ENCODE data around the gene DENND2C.

The DENND2C gene

DNA sequence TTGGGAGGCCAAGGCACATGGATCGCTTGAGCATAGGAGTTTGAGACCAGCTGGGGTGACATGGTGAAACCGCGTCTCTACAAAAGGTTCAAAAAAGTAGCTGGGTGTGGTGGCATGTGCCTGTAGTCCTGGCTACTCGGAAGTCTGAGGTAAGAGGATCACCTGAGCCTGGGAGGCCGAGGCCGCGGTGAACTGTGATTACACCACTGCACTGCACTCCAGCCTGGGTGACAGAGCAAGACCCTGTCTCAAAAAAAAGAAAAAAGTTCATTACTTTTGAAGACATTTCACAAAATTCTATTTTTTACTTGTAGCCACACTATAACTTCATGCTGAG lies 2.1 kb upstream of the DENND2C start:
- no peak for DNase-seq

DNA sequence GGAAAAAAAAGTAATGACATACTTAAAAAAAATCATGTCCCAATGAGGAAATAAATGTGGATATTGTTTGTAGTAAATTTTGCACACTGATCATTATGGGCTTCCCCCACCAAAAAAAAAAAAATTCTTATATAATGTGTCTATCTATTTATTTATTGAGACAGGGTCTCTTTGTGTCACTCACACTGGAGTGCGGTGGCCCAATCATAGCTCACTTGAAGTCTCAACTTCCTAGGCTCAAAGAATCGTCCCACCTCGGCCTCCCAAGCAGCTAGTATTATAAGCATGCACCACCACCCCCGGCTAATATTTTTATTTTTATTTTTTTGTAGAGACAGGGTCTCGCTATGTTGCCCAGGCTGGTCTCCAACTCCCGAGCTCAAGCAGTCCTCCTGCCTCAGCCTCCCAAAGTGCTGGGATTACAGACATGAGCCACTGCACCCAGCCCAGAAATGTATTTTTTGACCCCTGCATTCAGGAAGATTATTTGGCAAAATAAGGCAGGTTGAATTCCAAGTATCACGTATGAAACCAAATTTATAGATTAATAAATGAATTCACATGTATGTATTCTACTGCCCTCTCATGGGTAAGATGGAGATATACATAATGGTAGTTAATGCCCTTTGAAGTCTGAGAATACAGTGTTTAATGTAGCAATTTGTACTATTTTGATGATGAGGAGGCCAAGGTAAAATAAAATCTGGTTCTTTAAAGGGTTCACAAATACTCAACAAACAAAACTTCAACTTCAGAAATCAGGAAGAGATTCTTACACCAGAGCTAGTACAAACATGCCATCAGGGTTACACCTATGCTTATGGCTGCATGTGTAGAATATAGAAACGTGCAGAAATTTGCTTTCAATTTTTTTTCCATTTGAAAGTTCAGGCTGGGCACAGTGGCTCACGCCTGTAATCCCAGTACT lies 1.4 kb upstream of the DENND2C start:
- no peak for DNase-seq

DNA sequence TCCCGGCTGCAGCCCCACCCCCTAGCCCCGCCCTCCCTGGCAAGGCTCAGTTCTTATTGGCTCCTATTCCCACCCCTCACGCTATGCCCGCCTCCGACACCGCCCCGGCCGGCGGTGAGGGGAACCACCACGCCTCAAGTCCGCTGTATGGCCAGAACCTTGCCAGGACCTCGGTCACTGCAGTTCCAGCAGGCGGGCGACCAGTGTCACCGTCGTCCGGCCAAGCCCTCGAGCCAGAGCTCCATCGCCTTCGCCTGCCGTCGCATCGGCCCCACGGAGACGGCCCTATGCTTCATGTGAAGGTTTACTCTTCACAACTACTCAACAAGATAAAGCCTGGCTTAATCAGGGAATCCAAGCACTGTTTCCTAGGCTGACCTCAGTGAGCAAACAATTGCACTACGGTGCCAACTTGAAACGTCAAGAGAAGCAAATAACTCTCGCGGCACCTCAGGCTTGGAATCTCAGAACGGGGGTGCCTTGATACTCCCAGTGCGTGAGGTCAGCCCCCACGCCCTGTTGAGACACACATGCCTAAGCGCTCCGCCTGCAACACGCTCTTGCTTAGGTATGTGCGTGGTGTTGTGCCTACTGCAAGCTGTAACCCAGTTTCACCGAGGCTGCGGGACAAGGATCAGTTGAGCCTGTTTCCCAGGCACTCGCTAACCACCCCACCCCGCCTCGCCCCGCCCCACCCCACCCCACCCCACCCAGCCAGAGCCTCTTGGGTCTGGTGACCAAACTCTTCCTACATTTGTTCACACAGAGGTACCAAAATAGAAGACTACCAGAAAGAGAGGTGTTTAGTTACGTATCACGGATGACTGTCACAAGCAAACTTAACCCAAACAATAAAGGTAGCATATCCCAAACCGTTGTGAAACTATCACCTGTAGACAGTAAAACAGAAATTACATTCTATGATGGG lies 498 bp upstream of the DENND2C start:
- DNase-seq, result no peak

DNA sequence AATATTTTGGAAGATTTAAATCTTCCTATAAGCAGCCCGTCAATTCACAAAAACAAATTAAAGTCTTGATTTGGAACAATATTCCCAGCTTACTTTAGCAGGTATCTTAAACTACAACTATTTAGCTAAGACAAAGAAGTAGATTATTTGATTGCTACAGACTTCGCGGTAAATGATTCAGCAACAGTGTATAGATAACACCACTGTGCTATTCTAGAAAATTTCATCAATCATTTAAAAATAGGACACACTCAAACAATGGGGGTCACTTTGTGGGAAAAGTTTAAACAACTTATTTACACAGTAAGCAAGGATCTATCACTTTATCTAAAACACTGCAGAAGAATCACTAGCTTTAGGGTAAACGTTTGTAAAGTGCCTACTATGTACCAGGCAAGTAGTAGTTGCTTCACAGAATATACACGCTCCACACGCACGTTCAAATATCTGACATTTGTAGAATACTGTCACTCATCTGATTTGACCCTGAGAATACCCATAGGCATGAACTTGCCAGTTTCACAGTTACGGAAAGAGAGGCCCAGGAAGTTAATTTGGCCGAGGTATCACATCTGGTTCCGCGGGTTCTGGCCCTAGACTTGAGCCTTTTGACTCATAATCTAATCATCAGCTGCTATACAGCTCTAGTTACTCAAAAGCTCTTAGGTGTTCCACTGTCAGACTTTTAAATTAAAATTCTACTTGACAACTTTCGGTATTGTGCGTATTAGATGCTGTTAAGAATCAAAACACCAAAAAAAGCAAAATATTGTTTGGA lies 876 bp downstream of the DENND2C start:
- no peak for DNase-seq

DNA sequence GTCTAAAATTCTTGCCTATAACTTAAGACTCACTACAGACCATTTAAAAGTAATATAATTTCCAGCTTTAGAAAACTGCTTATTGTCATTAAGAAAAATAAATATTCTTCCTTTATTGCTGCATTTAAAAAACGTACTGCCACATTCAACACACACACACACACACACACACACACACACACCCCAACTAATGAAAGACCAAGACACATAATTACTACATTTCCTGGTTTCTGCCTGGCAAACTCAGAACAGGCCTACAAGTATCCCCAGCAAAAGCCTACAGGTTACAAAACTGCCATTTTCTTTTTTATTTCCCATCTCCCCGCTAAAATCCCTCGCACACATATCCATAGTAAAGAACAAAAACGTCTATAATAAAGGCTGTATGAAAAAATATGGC lies 1.5 kb downstream of the DENND2C start:
- DNase-seq, result no peak

DNA sequence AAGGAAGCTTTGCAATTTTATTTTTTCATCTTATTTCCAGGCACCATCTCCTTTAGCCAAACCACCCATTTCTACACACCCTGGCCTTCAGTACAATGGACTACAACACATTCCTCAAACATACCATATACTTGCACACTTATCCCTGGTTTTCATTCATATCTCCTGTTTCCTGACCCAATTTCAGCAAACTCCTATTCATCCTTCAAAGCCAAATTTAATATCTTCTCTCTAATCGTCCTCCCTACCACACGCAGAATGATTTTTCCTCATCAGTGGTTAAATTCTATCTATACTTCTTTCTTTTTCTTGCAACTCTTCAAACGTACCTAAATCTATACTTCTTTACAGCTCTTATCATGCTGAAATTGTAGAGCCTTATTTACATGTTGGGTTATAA lies 2.9 kb downstream of the DENND2C start:
- DNase-seq, result no peak

DNA sequence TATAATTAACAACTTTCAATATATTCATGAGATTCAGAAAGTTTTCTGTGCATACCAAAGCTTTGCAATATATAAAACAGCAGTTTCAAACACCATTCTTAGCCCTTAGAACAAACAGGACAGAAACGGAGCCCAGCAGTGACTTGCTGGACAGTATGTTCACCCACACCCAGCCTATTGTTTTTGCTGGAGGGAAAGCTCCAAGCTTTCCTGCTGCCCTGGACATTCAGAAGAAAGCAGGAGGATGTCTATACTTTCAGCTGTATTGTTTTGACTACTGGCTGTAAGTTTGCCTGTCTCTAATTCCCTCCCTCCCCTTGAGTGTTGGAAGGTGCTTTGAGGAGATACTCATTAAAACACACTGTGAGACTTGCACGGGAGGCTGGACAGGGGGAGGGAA lies 9.6 kb downstream of the DENND2C start:
- no peak for DNase-seq

DNA sequence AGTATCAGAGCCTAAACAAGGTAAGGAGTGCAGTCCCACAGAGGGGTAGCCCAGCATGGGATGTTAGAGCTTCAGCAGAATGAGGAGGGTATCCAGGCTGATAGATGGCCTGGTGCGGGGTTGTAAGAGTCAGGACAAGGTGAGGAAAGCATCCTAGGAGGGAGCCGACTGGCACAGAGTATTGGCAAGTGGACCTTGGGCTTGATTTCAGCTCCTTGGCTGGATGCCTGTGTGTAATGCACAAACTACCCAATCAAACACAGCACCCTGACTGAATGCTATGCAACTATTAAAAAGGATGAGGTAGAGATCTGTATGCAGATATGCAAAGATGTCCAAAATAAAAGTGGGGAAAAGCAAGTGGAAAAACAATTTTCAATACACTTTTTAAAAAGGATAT lies 18.0 kb downstream of the DENND2C start:
- no peak for DNase-seq

DNA sequence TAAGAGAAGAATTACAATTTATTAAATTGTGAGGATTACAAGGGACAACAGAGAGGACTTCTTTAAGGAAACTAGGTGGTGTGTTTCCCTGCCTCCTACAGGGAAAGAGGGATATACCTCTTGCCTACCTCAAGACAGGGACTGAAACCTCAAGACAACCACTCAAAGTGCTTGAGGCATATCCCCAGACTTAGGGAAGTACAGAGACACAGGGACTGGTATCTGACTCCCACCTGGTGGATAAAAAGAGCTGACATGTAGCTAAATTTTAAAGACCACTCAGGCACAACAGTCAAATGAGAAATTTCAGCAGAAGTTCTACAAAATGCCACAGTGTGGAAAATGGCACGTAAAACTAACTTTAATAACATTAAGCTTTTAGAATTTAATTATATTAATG lies 21.3 kb downstream of the DENND2C start:
- DNase-seq, result no peak

DNA sequence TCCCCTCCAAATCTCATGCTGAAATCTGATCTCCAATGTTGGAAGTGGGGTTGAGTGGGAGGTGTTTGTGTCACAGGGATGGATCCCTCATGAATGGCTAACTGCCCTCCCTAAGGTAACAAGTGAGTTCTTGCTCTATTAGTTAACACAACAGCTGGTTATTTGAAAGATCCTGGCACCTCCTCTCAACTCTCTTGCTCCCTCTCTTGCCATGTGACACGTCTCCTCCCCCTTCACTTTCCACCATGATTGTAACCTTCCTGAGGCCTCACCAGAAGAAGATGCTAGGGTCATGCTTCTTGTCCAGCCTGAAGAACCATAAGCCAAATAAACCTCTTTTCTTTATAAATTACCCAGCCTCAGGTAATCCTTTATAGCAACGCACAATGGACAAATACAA lies 28.5 kb downstream of the DENND2C start:
- DNase-seq, result no peak

DNA sequence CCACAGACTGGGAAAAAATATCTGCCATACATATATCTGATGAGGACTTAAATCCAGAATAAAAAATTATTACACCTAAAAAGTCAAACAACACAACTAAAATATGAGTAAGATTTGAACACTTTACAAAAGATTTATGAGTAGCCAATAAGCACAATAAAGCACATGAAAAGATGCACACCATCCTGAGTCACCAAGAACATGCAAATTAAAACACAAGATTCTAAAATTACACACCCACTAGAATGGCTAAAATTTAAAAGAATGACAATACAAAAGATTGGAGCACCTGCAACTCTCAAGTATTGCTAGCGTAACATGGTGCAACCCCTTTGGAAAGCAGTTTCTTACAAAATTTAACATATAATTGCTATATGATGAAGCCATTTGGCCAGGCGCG lies 30.9 kb downstream of the DENND2C start:
- no peak for DNase-seq

DNA sequence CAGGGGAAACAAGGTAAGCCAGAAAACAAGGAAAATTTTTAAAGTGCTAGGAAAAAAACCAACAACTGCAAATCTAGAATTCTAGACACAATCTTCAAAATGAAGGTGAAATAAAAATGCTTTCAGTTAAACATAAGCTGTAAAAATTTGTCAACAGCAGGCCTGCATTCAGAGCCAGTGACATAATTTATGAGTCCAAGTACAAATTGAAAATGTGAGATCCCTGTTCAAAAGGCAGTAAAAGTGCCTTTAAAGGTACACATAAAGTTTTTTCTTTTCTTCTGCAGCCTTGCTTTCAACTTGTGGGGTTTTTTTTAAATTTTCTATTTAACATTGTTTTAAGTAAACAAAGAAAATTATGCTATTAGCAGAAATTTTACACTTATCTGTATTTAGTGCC lies 37.4 kb downstream of the DENND2C start:
- no peak for DNase-seq

DNA sequence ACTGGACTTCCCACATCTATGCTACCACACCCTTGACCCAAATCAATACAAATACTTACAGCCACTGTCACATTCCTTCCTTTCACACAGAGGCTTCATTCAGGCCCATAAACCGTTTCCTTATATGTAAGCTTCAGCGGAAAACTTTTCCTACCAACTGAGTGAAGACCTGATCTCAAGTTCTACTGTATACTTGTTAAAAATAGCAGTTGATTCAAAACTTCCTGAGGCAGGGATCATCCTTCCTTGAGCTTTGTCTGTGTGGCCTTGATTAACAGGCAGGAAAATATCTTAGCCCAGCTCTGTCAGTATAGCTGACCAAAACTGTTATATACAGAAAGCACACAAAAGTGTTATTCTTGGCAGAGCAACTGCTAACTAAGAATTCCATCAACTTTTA lies 42.7 kb downstream of the DENND2C start:
- DNase-seq, result no peak

DNA sequence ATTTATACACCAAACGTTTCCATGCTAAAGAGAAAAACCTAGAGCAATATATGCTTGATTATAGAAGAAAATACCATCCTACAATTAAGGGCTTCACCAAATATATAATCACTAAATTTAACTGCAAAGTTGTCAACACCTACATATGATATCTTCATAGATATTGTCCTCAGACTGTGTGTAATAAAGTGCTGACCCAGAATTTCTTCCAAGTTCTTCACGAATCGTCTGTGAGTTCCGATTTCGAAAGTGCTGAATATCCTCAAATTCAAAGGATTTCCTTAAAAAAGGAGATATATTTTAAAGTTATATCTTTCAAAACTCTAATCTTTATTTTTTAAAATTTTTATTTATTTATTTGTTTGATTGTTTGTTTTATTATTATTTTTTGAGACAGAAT lies 46.5 kb downstream of the DENND2C start:
- DNase-seq, result no peak

DNA sequence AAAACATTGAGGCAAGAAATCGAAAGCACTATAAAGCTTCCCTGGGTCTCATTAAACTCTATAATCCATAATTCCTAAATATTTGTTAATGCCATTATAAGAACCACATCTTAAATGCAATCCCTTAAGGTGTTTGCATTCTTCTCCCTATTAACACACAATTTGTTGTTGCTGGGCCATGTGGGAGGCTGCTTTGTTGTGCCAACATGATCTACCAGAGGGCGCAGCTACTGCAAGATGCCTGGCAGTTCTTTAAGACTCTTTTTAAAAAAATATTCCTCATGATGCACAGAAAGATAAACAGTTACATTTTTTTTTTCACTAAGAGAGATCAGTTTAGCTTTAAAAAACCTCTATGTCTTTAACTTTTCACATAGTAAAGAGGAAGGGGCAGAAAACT lies 49.4 kb downstream of the DENND2C start:
- DNase-seq, result no peak

DNA sequence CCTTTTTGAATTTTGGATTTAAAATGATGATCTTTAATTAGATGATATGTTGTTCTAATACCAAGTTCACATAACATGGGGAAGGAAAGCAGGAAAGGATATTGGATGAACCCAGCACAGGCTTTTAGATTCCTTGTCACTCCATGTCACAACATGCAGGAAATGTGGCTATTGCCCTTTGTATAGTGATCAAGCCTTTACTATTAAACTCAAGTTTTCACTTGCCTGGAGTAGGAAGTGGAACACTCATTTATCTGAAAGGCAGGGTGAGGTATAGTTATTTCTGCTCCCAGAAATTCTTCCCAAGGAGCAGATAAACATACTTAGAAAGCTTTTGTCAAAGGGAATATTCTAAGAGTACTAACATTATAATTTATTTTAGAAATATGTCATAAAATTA lies 51.2 kb downstream of the DENND2C start:
- no peak for DNase-seq

DNA sequence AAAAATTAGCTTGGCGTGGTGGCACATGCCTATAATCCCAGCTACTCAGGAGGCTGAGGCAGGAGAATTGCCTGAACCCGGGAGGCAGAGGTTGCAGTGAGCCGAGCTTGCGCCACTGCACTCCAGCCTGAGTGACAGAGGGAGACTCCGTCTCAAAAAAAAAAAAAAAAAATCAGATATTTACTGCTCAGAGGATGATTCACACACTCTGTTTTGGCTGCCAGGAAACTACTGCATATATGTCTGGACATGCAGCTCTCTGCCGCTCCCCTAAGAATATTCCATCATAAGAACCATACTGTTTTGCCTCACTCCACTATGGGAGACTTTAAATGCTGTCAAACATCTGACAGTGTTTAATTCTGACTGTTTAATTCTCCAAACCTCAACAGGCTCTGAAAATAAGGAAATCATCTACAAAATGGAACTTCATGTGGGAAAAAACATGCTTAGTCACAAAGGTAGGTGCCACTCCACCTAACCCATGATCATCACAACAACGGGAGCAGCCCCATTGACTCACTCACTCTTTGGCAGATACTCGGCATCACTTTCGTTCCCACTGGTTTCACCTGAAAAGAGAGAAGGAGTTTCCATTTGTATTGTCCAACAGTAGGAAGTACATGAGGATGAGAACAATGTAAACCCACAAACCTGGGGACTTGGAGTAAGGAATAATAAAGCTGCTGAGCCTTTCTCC lies 59.2 kb downstream of the DENND2C start:
- no peak for DNase-seq

DNA sequence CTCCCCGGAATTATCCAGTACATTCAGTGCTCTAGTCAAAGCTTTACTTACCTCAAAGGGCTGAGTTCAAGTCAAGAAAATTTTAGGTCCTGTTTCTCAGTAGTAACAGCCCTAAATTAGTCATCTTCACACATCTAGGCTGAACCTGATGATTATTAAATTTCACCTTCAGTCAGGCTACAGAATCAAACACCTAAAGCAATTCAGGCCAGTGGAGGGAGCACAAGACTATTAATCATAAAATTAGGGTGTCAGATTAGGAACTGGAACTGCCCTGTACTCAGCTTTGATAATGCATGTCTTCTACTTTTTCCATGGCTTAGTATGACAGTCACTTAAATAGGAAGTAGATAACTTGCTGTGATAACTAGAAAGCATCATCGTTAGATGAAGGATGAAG lies 60.0 kb downstream of the DENND2C start:
- DNase-seq, result no peak

DNA sequence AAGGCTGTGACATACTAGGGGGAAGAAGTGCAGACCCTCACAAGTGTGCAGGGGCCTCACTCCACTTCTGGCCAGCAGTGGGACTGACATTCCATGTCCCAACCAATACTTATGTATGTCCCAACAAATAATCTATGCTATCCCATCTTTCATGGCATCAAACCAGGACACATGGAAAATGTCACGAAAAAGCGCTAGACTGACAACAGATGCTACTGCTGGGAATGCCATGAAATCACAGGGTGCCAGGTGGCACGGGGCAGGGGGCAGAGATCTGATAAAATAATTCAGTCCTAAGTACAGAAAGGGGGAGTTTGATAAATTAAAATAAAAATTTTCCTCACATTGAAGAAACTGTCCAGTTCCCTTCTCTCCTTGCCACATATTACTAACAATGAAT lies 60.8 kb downstream of the DENND2C start:
- DNase-seq, result no peak

DNA sequence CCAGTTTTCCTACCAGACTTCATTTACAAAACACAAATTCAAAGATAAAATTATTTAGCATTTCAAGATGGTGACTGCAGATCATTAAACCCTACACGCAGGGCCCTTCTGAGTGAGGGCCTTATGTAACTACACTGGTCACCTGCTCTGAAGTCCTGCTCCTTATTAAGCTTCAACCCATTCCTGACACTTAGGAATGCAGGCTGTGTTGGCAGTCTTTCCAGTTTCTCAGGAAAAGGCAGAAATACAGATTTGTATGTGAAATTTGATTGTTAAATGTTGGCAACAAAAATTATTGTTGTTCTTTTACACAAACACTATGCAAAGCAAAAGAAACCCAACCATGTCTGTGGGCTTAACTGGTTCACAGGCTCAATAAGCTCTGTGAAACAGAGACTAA lies 62.6 kb downstream of the DENND2C start:
- DNase-seq, result no peak

DNA sequence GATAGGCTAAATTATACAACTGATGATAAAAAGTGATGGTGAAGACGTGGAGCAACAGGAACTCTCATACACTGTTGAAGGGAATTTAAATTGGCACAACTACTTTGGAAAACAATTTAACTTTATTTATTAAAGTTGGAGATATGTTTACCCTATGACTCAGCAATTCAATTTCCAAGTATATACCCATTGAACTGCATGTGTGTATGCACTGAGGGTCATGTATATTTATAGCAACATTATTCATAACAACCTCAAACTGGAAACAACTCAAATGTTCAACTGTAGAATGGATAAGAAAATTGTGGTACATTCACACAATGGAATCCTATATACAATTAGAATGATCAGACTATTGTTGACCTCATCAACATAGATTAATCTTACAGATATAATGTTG lies 71.9 kb downstream of the DENND2C start:
- DNase-seq, result no peak

DNA sequence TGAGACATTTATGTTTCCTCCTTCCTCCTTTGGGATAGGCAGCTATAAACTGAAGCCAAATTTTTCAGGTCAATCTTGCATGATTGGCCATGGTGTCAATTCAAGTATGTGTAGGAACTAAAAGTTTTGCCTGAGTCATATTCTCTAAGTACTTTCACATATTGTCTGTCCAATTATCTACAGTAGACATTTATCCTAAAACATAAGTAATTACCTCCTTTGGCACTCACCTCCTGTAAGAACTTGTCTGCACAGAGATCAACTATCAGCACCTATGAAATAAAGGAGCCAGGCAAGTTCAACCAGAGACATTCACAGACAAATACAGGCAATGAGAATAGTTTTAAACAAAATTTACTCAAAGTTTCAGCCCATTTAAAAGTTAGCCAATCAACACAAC lies 74.2 kb downstream of the DENND2C start:
- DNase-seq, result no peak

DNA sequence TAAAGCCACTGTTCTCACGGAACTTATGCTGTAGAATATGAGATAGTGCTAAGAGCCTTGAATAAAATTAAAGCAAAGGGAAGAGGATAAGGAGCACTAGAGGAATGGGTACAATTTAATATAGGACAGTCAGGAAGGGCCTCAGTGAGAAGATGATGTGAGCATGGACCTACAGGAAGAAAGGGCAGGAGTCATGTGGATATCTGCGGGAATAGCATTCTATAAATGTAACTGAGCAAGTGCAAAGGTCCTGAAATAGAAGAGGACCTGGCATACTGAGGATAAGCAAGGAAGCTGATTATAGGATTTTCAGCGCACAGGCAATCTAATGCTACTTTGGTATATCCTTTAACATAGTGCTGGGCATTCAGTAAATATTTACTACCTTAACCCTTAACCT lies 75.8 kb downstream of the DENND2C start:
- no peak for DNase-seq

All from NCI-H187 treated with DMSO at 0.1 percent for 48 hours (cell line).